ENCODE data around the gene CREG1. TPM values are rescaled to one million over a fixed set of nuclear protein-coding genes. Genes with fewer than 3 reads are reported as not detected.

The CREG1 gene
- total and polyA plus RNA-seq, 2 experiments from 2014 or later: 127 to 139 TPM

GRCh38 chr1:167509587-167509986, 44.0 kb downstream of the CREG1 start:
- DNase-seq (ENCODE audit: low read depth in 1 of 2, low spot score in 1 of 2): no peak
- H3K27me3 ChIP-seq: no peaks in the 10 kb centered on the region
- no peaks in the 10 kb centered on the region for H3K9me3 ChIP-seq (ENCODE audit: low read depth)
- no peak overlapping the region for H3K27ac ChIP-seq
- H3K4me1 ChIP-seq (ENCODE audit: low read depth): no peaks in the 10 kb centered on the region
- no peak for TF ChIP-seq CTCF (IDR thresholded peaks at IDR 0.05; ENCODE audit: low read depth, low read length)
- H3K36me3 ChIP-seq: no peaks in the 10 kb centered on the region
- no peak overlapping the region for H3K4me3 ChIP-seq

- H3K27ac ChIP-seq: no peak overlapping the region
- H3K4me1 ChIP-seq (ENCODE audit: low read depth): no peaks in the 10 kb centered on the region
- no peak for DNase-seq (ENCODE audit: low read depth in 1 of 2, low spot score in 1 of 2)
- H3K36me3 ChIP-seq: no peaks in the 10 kb centered on the region
- no peaks in the 10 kb centered on the region for H3K27me3 ChIP-seq
- no peaks in the 10 kb centered on the region for H3K9me3 ChIP-seq (ENCODE audit: low read depth)
- no peak for TF ChIP-seq CTCF (IDR thresholded peaks at IDR 0.05; ENCODE audit: low read depth, low read length)
- H3K4me3 ChIP-seq: no peak overlapping the region
These were observed 45.8 kb downstream of the CREG1 start for GRCh38 chr1:167507719-167508118.

- Histone ChIP-seq H3K4me3 (no peak overlapping the region), H3K36me3 (no peaks in the 10 kb centered on the region), H3K4me1 (ENCODE audit: low read depth) (no peaks in the 10 kb centered on the region), H3K27ac (no peak overlapping the region), H3K27me3 (no peaks in the 10 kb centered on the region), H3K9me3 (ENCODE audit: low read depth) (no peaks in the 10 kb centered on the region)
- no peak for DNase-seq (ENCODE audit: low read depth in 1 of 2, low spot score in 1 of 2)
- TF ChIP-seq CTCF (IDR thresholded peaks at IDR 0.05; ENCODE audit: low read depth, low read length): no peak
These were observed 49.1 kb downstream of the CREG1 start for GRCh38 chr1:167504467-167504827.

- Histone ChIP-seq H3K27ac (no peak overlapping the region), H3K4me3 (no peak overlapping the region), H3K27me3 (no peaks in the 10 kb centered on the region), H3K9me3 (ENCODE audit: low read depth) (no peaks in the 10 kb centered on the region), H3K36me3 (no peaks in the 10 kb centered on the region), H3K4me1 (ENCODE audit: low read depth) (no peaks in the 10 kb centered on the region)
- no peak for TF ChIP-seq CTCF (IDR thresholded peaks at IDR 0.05; ENCODE audit: low read depth, low read length)
- no peak for DNase-seq (ENCODE audit: low read depth in 1 of 2, low spot score in 1 of 2)
These were observed 49.7 kb downstream of the CREG1 start for GRCh38 chr1:167503626-167504466.

GRCh38 chr1:167502719-167503462, 50.7 kb downstream of the CREG1 start:
- no peak for DNase-seq (ENCODE audit: low read depth in 1 of 2, low spot score in 1 of 2)
- Histone ChIP-seq H3K4me3 (no peak overlapping the region), H3K36me3 (no peaks in the 10 kb centered on the region), H3K9me3 (ENCODE audit: low read depth) (no peaks in the 10 kb centered on the region), H3K27me3 (no peaks in the 10 kb centered on the region), H3K4me1 (ENCODE audit: low read depth) (no peaks in the 10 kb centered on the region), H3K27ac (no peak overlapping the region)
- no peak for TF ChIP-seq CTCF (IDR thresholded peaks at IDR 0.05; ENCODE audit: low read depth, low read length)
